HG03460 (cell line): ENCODE data around the gene RBMS1.

Experiments
- ATAC-seq: cut with Tn5 transposase; IDR thresholded peaks from one replicate; pipeline ENCODE4 v1.9.1; 2021; ENCODE audit not compliant: unreplicated experiment

RBMS1 gene

GRCh38 chr2:160258492-160258805, 235.2 kb downstream of the RBMS1 start:
- no peak for ATAC-seq

DNA sequence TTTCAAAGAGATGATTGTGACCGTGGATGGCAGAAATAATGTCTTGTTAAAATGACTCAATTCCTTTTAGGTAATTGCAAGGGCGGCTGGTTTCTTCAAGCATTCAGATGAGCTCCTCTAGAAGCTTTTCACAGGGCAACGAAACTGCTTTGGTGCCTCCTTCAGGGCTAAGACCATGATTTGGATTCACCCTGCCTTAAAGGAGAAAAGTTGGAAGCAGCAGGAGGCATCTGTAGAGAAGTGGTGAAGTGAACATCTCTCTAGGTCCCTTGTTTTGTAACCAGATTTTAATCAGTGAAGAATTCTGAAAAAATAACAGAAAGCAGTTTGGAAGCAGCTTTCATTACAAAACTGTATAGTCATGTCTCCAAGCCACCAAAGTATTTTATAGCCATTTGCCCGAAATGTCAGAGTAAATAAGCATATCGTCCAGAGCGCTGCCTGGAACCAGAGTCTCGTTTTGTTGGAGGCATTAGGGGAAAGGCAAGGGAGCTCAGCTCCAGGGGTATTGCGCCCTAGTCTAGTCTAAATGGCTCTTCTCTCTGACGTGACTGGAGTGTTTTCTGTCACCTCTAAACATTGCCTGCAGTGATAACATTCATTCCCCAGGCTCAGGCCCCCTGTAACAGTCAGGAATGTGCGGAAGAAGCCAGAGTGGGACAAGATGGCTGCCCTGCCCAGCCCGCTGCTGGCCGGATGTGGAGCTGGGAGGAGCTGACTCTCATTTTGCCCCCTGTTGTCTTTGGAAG, 235.7 kb downstream of the RBMS1 start:
- ATAC-seq, result no peak

DNA sequence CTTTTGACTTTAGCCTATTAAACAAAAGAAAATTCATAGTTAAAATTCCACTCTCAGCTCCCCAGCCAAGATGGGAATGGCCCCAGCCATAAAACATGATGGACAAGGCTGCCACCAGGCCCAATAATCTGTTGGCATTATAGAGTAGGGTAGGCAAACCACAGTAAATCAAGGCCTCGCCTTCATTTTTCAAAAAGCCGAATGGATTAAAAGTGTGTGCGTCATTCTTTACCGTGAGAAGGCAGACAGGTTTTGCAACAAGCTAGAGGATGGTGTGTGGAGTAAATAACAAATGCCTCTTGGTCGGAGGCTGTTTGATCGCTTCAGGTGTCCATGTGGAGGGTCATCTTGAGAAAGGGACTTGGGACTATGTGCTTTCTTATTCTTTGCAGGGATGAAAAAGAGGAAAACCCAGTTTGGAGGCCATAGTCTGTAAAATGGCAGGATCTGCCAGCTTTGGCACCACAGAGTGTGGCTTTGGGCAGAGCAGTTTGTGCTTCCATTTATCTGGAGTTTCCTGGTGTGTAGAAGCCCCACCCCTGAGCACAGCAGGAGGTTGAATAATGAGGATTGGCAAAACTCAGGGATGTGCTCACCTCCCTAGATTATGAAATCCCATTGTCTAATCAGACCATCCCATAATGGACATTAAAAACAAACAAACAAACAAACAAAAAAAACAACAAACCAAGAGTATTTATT, 236.4 kb downstream of the RBMS1 start:
- no peak for ATAC-seq

DNA sequence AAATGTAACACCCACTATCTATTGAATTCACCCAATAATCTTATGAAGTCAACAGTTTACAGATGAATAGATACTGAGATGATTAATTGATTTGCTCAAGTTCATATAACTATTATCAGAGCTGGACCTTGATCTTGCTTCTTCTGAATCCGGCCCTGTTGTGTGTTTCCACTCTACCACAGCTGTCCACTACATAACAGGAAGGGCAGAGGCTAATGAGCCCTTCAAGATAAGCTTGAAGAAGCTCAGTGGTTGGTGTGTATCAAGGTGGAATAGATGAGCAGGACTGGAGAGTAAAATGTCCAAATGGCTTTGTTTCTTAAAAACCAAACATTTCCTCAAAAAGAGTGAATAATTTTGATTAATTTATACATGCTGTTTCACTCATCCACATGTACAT, 237.1 kb downstream of the RBMS1 start:
- ATAC-seq, result no peak

DNA sequence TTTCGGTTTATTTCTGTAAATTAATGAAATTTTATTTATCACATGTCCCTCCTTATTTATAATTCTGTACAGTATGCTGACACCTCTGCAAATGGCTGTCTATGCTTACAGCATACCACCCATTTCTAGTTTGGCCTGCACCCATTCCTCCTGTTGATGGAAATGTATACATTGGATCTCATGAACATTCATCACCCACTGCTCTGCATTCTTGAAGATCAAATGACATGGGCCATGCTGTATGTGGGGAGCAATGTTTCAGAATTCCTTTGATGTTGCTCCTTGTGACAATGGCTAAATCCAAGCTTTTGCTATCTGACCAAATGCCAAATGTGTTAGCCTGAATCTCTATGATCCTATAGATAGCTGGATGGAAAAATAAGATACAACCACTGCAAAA, 238.2 kb downstream of the RBMS1 start:
- ATAC-seq, result no peak

- no peak for ATAC-seq
Observed at GRCh38 chr2:160254189-160254762, 239.3 kb downstream of the RBMS1 start.

DNA sequence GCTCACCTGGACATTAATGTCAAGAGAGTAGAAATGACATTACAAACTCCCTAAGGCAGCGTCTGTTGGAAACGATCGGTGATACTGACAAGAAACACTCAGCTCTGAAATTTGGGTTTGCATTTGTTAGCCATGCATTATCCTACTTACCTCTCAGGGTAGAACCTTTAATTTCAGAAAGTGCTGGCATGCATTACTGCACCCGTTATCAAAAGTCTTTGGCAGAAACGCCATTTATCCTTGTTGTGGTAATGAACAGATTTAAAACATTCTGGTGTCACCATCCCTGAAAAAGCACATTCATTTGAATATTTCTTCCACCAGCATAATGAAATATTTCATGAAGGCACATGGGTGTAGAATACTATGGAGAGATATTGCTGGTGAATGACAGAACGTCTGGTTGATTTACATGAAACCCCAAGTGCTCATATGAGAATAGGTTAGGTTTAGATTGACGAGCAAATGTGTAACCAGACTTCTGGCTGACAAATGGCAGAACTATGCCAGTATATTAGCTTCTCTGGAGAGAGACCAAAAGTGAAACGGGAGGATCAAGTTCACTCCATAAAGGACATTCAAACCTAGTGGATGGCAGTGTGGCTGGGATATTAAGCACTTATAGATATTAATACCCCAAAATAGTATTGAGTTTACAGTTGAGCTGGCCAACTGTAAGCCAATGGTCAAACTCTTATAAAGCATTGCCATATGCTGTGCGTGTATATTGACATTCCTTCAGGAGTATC, 240.0 kb downstream of the RBMS1 start:
- no peak for ATAC-seq

DNA sequence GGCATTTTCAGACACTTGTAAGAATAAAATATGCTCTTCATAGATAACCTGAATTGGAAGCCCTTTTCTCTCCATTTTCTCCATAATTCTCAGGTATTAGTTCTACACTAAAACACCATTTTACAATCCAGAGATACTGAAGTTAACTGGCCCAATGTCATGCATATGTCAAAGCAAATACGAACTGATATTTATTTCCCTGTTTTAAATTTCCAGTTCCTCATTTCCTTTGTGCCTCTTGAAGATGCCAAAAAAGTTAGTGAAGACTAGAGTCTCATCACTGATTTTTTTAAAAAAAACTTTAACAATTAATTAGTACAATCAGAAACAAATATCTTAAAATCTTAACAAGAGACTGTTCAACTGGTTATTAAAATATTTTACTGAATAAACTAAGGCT, 240.7 kb downstream of the RBMS1 start:
- no peak for ATAC-seq

GRCh38 chr2:160252278-160252887, 241.2 kb downstream of the RBMS1 start:
- no peak for ATAC-seq

GRCh38 chr2:160251569-160251968, 242.0 kb downstream of the RBMS1 start:
- no peak for ATAC-seq

GRCh38 chr2:160249876-160250275, 243.7 kb downstream of the RBMS1 start:
- no peak for ATAC-seq

DNA sequence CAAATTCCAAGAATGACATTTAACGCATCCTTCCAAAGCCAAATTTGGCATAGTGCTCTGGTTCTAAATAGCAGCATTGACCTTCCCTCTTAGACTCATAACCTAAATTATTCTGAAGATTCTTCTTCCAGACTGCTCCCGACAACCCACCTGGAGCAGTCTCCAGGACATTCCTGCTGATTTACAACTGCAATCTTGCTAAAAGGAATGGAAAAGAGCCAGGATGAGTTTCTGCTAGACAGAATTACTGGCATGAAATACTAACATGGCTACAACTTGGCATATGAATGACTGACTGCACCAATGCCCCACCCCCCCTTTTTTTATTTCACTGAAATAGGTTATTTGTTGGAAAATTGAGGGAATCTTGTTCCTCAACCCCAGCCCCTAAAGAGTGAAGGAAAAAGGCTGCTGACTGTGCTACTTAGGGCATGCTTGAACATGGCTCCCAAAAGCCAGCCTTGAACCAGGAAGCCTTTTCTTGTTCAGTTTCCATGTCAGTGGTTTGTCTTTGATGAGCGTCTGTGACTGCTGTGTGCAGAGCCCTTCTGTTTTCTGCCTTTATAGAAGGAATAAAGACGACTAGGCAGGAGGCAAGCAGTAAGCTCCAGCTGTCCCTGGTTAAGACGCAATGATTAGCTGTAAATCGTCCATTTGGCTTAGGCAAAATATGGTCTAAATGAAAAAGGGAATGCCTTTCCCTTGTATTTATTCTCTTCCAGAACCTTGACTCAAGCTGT, 246.1 kb downstream of the RBMS1 start:
- ATAC-seq, result no peak

DNA sequence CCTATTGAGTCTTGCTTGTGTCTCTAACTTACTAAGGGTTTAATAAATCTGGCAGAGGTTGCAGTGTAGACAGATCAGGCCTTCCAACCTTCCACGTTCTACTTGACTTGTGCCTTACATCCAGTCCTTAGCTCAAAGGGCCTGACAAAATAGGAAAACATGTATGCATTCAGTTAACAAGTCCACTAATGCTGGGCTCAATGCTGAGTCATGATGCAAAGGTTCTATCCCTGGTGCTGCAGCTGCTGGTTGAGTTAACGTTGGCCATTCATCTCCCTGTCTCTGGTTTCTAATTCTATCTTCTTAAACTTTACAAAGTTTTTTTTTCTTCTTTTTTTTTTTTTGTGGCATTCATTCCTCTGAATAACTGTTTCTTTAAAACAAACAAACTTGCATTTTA, 247.3 kb downstream of the RBMS1 start:
- ATAC-seq, result no peak

GRCh38 chr2:160245614-160246155, 247.9 kb downstream of the RBMS1 start:
- no peak for ATAC-seq

GRCh38 chr2:160242893-160243564, 250.6 kb downstream of the RBMS1 start:
- no peak for ATAC-seq

DNA sequence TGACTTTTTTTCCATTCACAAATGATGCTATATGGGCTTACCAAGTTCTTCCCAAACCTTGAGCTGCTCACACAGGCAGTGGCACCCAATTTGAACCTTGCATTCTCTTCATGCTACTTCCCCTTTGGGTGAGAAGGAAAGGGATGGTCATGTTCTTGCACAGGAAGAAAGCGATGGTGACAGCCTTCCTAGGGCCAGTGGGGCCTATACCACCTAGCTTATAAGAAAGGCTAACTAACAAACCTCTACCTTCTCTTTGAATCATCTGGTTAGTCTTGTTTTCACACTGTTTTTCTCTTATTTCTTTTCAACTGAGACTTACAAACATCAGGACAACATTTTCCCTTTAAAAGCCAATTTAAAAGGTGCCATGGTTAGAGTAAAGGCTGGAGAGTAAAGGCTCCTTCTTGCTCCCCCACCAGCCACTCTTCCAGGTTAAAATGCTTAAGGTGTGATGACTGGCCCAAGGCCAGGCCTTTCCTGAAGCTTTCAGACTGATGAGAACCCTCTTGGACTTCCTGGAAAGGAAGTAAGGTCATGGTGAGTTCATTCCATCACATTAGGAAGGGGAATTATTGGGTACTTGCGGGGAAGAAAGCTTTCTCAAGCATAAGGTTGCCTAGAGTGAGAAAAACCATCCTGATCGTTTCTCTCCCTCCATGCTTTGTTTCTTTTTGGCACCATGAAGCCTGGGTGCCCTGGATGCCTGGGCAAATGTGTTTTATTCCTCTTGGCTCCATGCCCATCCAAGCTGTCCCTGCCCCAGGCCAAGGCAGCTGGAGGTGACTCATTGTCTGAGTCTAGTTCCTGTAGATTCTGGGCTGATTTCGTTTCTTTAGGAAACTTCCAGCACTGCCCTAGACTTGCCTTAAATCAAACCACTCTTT, 252.1 kb downstream of the RBMS1 start:
- ATAC-seq, result no peak

- ATAC-seq, result no peak
Observed at GRCh38 chr2:160239436-160239835, 254.2 kb downstream of the RBMS1 start.

DNA sequence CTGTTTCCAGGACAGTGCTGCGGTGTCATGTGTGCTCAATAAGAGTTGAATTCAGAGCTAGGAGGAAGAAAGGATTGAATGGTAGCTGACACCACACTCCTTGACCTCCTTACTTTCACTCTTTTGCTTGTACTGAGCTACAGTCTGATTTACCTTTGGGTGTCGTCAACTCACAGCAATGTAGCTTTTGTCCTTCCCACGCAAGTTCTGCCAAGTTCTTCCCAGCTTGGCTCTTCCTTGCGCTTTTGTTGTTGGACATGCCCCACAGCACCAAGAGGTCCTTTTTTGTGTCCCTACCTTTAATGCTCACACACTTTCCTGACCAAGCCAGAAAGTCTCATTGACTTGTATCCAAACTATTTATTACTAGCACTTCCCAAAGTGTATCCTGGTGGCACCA, 255.2 kb downstream of the RBMS1 start:
- no peak for ATAC-seq
